KG1 (cell line): ENCODE results near the gene ULK4.

Source experiments
- DNase-seq: peaks from one replicate; lab custom pipeline; 2025; lab: John Stamatoyannopoulos, UW

The ULK4 gene

GRCh38 chr3:41260063-41260450 lies 701.8 kb downstream of the ULK4 start:
- no peak for DNase-seq

- DNase-seq: no peak
These were observed 702.3 kb downstream of the ULK4 start for GRCh38 chr3:41259449-41260062.

- no peak for DNase-seq
These were observed 703.6 kb downstream of the ULK4 start for GRCh38 chr3:41258239-41258800.

- DNase-seq: no peak
These were observed 710.3 kb downstream of the ULK4 start for GRCh38 chr3:41251593-41251992.

DNA sequence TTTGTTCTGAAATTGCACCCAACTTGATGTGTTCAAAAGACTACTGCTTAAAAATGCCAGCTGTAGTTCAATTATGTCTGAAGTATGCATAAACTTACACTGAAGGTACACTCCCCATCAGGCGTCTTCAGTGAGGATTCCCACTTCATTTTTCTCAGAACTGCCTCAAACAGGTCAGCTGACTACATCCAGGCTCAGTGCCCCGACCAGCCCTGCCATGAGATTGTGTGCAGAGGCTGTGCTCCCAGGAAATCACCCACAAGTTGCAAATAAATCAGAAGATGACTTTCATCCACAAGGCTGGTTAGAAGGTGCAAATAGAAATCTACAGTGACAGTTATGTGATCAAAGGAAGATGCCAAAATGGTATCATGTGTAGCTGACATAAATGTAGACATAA lies 711.1 kb downstream of the ULK4 start:
- no peak for DNase-seq

- DNase-seq: no peak
These were observed 712.6 kb downstream of the ULK4 start for GRCh38 chr3:41249318-41249717.

DNA sequence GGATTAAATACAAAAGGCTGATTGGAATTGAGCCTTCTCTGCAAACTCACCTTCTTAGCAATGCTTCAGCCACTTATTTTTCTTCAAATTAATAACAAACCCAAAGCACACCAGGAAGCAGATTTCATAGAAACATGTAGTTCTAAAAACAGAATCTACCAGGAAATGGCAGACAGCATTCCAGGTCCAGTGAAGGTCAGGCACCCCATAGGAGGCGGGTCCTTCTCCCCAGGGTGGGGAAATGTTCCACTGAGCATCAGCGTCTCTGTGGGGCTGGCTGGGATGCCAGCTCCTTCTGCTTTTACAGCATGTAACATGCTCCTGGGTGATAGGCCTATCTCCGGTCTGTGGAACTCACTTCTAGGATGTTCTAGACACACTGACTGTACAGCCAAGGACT lies 713.4 kb downstream of the ULK4 start:
- DNase-seq: no peak

DNA sequence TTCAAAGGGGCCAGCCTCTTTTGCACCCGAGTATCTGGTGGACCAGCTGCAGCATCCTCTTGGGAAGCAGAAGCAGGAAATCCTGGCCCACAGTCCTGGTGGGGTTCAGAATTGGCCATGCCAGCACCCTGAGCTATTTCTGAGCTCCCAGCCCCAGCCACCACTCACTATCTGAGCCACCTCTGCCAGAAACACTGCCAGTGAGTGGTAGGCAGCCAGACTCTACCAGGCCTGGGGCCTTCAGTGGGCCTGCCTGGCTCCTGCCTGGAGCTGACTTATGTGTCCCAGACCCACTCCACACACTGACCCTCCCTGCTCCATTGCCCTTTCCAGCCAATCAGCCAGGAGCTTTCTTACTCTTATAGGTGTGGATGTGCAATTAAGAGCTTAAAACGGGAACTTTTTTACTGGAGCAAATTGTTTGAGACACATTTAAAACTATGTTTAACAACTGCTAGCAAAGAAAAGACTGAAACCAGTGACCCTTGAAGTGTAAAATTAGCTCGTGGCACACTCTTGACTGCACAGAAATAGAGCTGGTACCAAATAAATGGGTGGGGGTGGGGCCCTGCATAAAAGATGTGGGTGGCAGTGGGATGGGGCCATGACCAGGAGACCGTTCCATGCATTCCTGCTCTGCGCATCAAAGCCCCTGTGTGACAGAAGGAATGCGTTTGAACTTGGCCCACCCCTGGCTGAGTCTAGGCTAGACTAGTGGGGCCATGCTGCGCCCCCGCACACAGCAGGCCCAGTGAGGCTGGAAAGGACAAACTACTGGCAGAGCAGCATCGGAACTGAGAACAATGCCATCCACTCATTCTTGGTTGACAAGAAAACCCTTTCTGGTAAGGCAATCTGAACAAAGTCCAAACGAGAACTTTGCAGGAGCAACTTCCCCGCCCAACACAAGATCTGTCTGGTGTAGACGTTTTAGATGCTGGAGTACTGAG lies 714.6 kb downstream of the ULK4 start:
- no peak for DNase-seq

DNA sequence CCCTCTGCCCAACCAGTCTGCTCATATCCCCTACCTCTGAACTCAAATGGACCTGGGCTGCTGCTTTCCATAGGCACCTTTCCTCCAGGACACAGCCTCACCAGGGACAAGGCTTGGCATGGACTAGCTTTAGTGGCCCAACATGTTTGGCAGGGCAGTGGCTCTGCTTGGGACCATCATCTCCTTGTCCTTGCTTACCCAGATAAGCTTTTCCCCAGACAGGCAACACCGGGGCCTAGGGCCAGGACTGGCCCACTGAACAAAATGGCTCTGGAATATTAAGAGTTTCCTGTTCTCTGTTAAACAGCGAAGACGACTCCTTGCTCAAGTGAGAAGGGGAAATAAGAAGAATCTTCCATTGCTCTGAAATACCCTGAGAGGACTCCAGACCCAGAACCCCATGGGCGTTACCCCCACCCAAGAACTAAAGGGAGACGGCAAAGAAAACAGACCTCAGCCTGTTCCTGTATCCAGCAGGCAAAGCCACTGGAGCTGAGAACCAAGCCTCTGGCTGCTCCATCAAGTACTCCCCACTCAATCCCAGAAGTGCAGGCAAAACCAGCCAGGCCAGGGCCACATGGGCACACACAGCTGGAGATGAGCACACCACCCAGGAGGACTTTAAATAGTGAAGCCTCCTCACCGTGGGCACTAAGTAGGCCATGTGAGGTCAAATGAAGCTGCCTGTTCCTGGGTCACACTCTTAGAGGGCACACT lies 717.1 kb downstream of the ULK4 start:
- DNase-seq: no peak

- no peak for DNase-seq
These were observed 718.7 kb downstream of the ULK4 start for GRCh38 chr3:41243183-41243582.

- DNase-seq: no peak
These were observed 719.9 kb downstream of the ULK4 start for GRCh38 chr3:41241800-41242571.

DNA sequence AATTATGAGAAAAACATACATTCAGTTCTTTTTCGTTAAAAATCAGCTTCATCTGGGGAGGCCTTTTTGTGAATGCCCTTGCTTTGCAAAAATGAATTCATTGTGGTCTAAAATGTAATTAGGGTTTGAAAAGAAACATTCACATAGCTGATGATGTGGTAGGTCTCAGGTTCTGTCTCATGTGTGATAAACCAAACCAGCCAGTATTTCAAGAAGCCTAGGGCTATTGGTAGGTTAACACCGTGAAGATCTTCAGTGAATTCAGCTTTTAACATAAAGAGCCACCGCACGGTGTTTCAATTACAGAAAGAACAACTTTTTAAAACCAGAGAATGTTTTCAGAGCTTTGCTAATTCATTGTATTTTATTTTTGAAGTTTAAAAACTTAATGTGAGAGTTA lies 720.7 kb downstream of the ULK4 start:
- DNase-seq: no peak

DNA sequence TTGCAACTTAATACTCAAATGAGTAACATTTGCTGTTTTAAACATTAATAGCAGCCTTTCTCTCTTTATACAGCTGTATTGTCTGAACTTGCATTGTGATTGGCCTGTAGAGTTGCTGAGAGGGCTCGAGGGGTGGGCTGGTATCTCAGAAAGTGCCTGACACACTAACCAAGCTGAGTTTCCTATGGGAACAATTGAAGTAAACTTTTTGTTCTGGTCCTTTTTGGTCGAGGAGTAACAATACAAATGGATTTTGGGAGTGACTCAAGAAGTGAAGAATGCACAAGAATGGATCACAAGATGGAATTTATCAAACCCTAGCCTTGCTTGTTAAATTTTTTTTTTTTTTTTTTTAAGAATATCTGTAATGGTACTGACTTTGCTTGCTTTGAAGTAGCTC lies 722.3 kb downstream of the ULK4 start:
- DNase-seq: no peak

DNA sequence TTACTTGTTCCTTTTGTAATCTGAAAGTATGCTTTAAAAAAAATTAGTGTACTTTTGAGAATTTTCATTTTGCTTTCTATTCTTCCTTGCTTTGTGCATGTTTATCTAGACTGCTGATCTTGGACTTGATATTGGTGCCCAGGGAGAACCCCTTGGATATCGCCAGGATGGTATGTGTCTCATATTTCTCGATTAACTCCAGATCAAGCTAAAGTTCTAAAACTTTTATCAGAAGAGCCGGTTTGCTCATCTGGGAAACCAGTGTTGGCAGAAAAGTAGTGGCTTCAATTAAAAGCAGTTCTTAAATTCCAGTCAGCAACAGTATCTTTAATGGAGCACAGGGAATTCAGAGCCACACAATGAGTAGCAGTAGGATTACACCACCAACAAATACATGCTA lies 724.0 kb downstream of the ULK4 start:
- no peak for DNase-seq

DNA sequence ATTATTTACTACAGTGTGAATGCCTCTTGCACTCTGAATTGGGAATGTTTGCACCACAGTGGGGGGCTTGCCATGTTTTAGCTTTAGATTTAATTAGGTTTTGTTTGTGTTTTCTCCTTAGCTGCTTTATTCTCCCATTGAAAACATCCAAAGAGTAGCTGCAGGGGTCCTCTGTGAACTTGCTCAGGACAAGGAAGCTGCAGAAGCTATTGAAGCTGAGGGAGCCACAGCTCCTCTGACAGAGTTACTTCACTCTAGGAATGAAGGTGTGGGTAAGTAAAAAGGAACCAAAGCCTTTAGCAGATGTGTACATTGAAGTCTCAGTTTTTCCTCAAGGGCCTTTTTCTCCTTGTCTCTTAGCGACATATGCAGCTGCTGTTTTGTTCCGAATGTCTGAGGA lies 725.7 kb downstream of the ULK4 start:
- no peak for DNase-seq

- DNase-seq: no peak
These were observed 726.8 kb downstream of the ULK4 start for GRCh38 chr3:41234823-41235721.

GRCh38 chr3:41224120-41224806 lies 737.6 kb downstream of the ULK4 start:
- DNase-seq: no peak

DNA sequence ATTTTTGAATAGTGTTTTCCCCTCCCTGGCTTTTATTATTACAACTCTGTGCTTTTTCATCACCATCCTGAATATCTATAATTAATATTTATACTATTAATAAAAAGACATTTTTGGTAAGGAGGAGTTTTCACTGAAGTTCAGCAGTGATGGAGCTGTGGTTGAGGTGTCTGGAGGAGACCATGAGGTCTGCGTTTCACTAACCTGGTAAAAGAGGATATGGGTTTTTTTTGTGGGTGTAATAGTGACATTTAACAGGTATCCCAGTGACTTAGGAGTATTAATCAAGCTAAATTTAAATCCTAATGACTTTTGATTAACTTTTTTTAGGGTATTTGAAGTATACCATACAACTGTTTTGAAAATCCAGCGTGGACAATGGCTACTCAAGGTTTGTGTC lies 738.2 kb downstream of the ULK4 start:
- no peak for DNase-seq

DNA sequence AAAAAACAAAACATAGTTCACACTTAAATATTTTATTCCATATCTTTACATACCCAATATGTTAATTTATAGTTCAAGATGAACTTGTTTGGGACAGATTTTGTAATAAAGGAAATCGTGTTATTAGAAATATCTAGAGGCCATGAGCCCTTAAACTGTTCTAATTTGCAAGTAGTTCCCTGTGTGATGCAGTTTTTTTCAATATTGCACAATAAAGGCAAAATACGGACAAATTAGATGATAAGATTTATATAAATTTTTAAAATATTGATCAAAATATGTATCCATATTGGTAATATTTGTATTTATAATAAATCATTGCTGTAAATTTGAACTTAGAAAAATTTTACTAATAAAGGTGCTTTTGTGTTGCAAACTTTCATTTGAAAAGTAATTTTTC lies 738.8 kb downstream of the ULK4 start:
- no peak for DNase-seq

GRCh38 chr3:41222501-41222900 lies 739.4 kb downstream of the ULK4 start:
- no peak for DNase-seq
